GM18519 (cell line): ENCODE measurements around the gene LDB3.
"Not testable (repeated sequence)": the region's sequence is repeated elsewhere in the genome, so short reads cannot be mapped to it uniquely, and the experiment has no call there.

ENCODE experiments used
- ATAC-seq: cut with Tn5 transposase; IDR thresholded peaks from one replicate; pipeline ENCODE4 v1.9.1; 2021; ENCODE audit warnings: mild to moderate bottlenecking, moderate library complexity; ENCODE audit not compliant: unreplicated experiment, low FRiP score

The LDB3 gene

GRCh38 chr10:86725980-86726676, 57.8 kb downstream of the LDB3 start:
- no peak for ATAC-seq

DNA sequence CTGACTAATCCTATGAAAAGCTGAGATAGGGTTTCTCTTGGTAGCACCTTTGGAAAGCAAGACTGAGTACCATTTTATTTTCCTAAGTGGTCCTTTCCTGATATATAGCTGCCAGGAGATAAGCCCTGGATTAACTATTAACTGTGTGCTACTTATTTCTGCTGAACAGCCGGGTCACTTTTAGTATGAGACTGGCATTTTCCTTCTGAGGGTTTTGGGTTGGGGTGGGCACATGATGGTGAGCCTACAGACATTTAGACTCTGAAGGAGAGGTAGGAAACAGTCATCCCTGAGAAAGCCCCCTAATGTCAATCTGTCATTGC, 58.3 kb downstream of the LDB3 start:
- ATAC-seq: no peak

DNA sequence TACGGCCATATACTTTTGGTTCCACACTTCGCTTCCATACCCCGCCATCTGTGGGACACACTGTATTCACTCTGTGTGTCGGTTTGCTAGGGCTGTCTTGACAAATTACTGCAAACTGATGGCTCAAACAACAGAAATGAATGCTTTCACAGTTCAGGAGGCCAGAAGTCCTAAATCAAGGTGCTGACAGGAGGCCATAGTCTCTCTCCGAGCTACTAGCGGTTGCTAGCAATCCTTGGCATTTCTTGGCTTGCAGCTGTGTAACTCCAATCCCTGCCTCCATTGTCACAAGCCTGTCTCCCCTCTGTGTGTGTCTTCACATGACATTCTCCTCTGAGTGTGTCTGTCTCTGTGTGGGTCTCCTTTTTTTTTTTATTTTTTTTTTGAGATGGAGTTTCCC, 59.2 kb downstream of the LDB3 start:
- no peak for ATAC-seq

- no peak for ATAC-seq
Measured at GRCh38 chr10:86728056-86728455, 59.7 kb downstream of the LDB3 start.

DNA sequence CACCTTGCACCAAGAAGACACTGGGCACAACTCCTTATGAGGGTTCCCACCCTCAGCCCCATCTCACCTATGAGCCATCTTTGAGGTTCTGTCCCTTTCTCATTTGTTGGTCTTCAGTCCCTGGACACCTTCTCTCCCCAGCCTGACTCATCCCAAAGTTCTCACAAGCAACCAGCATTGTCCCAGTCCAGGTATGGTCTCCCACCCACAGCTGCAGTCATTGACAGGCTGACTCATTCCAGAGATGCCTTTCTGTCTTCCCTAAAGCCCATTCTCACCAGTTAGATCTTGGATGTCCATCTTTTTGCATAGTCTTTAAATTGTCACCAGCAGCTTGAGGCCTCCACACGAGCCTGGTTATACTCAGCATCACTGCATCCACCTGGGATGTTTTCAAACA, 61.4 kb downstream of the LDB3 start:
- ATAC-seq: no peak

GRCh38 chr10:86730227-86730626, 61.9 kb downstream of the LDB3 start:
- ATAC-seq: no peak

DNA sequence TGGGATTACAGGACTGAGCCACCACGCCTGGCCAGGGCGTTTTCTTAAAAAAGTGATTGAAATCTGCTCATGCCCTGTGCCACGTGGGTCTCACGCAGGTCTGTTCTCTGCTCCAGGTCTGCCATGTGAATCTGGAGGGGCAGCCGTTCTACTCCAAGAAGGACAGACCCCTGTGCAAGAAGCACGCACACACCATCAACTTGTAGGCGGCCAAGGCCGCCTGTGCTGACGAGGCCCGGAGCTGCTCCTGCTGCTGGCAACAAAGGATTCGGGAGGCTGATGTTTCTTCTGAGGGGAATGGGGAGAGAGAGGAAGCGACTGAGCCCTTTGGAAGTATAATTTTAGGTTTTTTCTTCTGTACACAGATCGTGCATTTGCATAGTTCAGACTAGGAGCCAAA, 64.5 kb downstream of the LDB3 start:
- no peak for ATAC-seq

DNA sequence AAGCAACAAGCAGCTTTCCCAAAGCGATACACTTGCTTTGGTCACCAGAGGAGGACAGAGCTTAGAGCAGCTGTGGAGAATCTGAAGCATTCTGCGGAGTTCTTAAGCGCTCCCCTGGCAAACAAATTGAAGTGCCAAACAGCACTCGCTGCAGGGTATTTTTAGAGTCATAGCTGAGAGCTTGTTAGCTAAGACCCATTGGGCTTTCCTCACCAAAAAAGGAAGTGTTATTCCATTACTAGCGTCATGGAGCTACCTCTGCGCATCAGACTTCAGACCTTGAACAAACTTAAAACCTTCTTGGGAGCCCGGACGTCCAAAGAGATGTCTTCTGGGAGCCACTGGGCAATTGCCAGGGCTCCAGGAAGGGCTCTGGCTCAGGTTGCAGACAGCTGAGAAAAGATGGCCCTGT, 65.0 kb downstream of the LDB3 start:
- no peak for ATAC-seq

GRCh38 chr10:86734207-86734988, 66.1 kb downstream of the LDB3 start:
- no peak for ATAC-seq

DNA sequence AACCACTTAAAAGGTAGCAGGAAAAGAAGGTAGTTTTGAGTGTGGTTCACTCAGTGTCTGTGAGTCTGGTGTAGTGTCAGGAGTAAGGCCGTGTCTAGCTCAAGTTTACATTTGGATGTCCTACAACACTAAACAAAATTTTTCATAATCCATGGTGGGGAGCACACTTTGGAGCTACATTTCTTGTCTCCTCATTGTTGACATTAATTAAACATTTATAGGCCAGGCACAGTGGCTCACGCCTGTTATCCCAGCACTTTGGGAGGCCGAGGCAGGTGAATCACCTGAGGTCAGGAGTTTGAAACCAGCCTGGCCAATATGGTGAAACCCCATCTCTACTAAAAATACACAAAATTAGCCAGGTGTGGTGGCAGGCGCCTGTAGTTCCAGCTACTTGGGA, 67.0 kb downstream of the LDB3 start:
- ATAC-seq: not testable (repeated sequence)

- no peak for ATAC-seq
Measured at GRCh38 chr10:86742230-86742629, 73.9 kb downstream of the LDB3 start.

DNA sequence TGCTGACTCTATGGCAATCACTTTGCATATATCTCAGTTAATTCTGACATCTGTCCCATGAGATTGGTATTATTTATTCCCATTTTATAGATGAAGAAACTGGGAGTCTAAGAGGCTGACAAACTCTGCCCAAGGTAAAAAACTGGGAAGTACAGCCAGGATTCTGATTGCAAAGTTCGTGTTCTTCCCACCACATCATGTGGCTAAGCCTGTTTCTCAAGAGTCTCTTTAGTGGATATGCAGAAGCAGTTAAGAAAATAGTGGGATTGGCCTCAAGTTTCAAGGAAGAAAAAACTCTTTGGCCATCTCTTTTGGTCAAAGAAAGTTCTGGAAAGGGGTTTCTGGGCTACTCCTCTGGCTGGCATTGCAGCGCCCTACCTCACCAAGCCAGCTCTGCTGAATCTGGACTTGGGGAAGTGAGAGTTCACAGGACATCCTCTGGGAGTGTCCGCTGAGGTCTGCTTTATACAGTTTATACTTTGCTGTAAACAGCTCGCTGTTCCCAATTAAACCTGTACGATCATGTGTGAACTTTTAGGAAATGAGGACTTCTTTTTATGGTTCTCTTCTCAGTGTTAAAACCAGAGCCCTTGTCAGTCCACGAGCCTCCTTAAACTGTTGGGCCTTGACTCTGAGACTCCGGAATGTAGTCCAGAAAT, 75.9 kb downstream of the LDB3 start:
- ATAC-seq: no peak

GRCh38 chr10:86747796-86748581, 79.7 kb downstream of the LDB3 start:
- ATAC-seq: no peak

GRCh38 chr10:86749854-86750253, 81.5 kb downstream of the LDB3 start:
- ATAC-seq: no peak

DNA sequence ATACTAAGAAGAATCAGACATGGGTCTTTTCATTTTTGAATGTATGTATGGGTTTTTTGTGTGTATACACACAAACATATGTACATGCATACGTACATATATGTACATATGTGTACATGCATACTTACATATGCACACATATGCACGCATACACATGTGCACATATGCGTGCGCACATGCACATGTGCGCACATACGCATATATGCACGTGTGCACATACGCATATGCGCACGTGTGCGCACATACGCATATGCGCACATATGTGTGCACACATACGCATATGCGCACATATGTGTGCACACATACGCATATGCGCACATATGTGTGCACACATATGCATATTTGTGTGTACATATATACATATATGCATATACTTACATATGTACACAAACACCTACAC, 83.2 kb downstream of the LDB3 start:
- ATAC-seq: no peak

- ATAC-seq: no peak
Measured at GRCh38 chr10:86752311-86752710, 84.0 kb downstream of the LDB3 start.

DNA sequence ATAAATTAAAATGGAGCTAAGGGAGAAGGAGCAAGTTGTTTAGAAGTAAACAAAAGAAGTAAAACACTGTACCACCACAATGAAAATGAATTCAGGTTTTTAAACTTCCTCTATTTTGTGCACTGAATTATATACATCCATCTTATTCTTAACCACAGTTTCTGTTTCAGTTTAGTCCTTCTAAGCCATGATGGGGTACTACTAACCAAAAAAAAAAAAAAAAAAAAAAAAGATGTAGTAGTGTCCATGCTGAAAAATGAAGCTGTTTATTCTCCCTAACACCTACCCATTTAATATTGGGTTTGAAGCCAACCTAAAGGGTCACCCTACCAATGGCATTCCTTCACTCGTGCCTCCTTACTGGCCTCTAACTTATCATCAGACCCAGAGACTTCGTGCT, 84.7 kb downstream of the LDB3 start:
- ATAC-seq: peak; percentile 38

GRCh38 chr10:86753638-86754434, 85.5 kb downstream of the LDB3 start:
- ATAC-seq: no peak

DNA sequence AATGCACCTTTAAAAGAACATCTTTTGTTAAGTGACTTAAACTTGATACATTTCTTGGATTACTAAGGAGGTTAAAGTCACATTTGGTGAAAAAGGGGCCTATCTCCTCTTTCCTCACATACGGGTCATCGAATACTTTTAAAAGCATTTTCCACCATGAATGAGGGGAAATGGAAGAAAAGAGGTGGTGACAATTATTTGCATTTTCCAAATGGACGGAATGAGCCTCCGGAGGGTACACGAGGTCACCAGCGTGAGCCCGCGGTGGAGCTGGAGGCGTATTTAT, 87.1 kb downstream of the LDB3 start:
- ATAC-seq: no peak

DNA sequence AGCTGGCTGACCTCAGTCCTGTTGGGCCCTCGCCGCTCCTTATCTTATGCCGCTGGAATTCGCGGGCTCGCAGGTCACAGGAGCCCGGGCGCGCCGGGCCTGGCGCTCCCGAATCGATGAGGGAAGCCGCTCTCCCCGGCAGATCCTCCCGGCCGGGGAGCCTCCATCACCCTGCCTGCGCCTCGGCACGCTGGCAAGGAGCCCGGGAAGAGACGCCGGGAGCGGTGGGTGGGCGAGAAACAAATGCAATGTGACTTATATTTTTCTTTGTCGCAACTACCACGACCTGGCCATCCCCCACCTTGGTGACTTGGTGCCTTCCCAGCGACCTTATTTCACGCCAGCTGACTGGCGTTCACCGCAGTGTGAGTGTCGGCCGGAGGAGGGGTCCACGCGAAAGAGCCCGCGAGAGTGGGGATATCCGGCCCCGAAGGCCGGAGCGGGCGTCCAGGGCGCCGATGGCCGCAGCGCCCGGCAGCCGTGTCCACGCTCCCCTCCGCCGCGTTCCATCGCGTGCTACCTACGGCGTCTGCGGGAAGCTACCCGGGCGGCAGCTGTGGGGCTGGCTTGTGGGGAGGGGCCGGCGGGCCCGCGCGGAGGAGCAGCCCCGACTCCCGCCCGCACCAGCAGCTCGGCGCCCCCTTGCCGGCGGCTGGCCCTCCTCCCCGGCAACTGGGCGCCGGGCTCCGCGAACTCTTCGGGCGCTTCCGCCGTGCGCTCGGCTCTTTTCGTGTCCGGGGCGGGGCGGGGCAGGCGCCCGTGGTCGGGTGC, 87.6 kb downstream of the LDB3 start:
- peak; percentile 65 for ATAC-seq
